ENCODE data around the gene PLD3.
A peak's percentile ranks its signal among the peaks of the same experiment; 100 is the strongest.

Gene PLD3

DNA sequence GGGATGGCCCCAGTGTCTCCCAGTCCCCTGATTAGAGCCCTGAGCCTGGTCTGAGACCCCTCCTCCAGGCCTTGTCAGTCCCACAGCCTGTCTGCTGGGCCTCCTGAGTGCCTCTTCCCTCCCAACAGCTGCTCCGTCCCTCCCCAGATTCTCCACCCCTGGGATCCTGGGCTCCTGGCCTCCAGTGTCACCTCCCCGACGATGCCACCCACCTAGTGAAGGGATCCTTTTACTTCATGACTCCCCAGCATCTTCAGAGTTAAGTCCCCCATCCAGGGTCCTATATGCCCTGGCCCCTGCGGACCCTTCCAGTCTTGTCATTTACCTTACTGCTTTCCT lies 69.1 kb downstream of the PLD3 start:
- ChIA-PET POLR2A (interaction anchor here (0.6 kb wide), 1 partner anchor 21 kb away, joined by 3 read pairs; no protein-coding TSS in a partner anchor), CTCF (interaction anchor here (1.2 kb wide), 1 partner anchor 46 kb away, joined by 3 read pairs; no protein-coding TSS in a partner anchor)
- DNase-seq (ENCODE audit: extremely low spot score), result no peak
- TF ChIP-seq L3MBTL2 (conservative IDR thresholded peaks at IDR 0.05) (no peak), LEF1 (IDR thresholded peaks at IDR 0.05; ENCODE audit: borderline replicate concordance) (no peak), NFRKB (IDR thresholded peaks at IDR 0.05) (no peak), SUZ12 (IDR thresholded peaks at IDR 0.05) (no peak)

GRCh38 chr19:40418040-40418439 lies 69.5 kb downstream of the PLD3 start:
- CTCF ChIA-PET, result interaction anchor here (1.2 kb wide), 1 partner anchor 46 kb away, joined by 3 read pairs; no protein-coding TSS in a partner anchor

GRCh38 chr19:40419066-40419612 lies 70.6 kb downstream of the PLD3 start:
- ChIA-PET POLR2A (interaction anchor here (0.8 to 1.1 kb wide), 2 partner anchors 16 to 24 kb away, joined by 3 to 4 read pairs; no protein-coding TSS in a partner anchor), CTCF (interaction anchor here (2.0 kb wide), 1 partner anchor 8 kb away, joined by 6 read pairs; no protein-coding TSS in a partner anchor)
- no peak for TF ChIP-seq BHLHE40 (IDR thresholded peaks at IDR 0.05; ENCODE audit: borderline replicate concordance)
- no peak for TF ChIP-seq NFRKB (IDR thresholded peaks at IDR 0.05)
- no peak for DNase-seq (ENCODE audit: extremely low spot score)

More at GRCh38 chr19:40418040-40418439, 69.5 kb downstream of the PLD3 start:
- no peak for DNase-seq (ENCODE audit: extremely low spot score)
- POLR2A ChIA-PET, result no interaction called here
- TF ChIP-seq HDGF (IDR thresholded peaks at IDR 0.05; ENCODE audit: borderline replicate concordance) (no peak), CTBP1 (IDR thresholded peaks at IDR 0.05; ENCODE audit: borderline replicate concordance) (no peak), FOXK2 (IDR thresholded peaks at IDR 0.05) (no peak), ARNT (IDR thresholded peaks at IDR 0.05) (no peak)

DNA sequence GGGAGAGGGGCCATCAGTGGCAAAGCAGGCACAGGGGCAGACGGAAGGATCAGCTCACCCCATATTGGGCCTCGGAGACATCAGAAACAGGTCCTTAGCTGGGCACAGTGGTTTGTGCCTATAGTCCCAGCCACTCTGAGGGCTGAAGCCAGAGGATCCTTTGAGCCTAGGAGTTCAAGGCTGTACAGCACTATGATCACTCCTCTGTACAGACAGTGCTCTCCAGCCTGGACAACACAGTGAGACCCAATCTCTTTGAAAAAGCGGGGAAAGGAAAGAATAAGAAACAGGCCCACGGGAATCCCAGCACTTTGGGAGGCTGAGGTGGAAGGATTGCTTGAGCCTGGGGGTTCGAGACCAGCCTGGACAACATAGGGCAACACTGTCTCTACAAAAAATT lies 71.3 kb downstream of the PLD3 start:
- no peak for TF ChIP-seq FOXA1 (IDR thresholded peaks at IDR 0.05)
- TF ChIP-seq ARNT (IDR thresholded peaks at IDR 0.05), result no peak
- no peak for TF ChIP-seq SUZ12 (IDR thresholded peaks at IDR 0.05)
- no peak for TF ChIP-seq BHLHE40 (IDR thresholded peaks at IDR 0.05; ENCODE audit: borderline replicate concordance)
- TF ChIP-seq PKNOX1 (IDR thresholded peaks at IDR 0.05), result no peak
- TF ChIP-seq LEF1 (IDR thresholded peaks at IDR 0.05; ENCODE audit: borderline replicate concordance), result no peak
- no peak for TF ChIP-seq ZNF384 (IDR thresholded peaks at IDR 0.05)
- TF ChIP-seq ELF4 (IDR thresholded peaks at IDR 0.05), result no peak
- no peak for TF ChIP-seq TARDBP (IDR thresholded peaks at IDR 0.05)
- no peak for TF ChIP-seq SP1 (IDR thresholded peaks at IDR 0.05)
- TF ChIP-seq HDGF (IDR thresholded peaks at IDR 0.05; ENCODE audit: borderline replicate concordance), result no peak
- TF ChIP-seq L3MBTL2 (conservative IDR thresholded peaks at IDR 0.05), result no peak
- TF ChIP-seq CTBP1 (IDR thresholded peaks at IDR 0.05; ENCODE audit: borderline replicate concordance), result no peak
- no peak for TF ChIP-seq NFRKB (IDR thresholded peaks at IDR 0.05)
- no peak for TF ChIP-seq FOXM1 (IDR thresholded peaks at IDR 0.05; ENCODE audit: borderline replicate concordance)
- no peak for TF ChIP-seq FOXK2 (IDR thresholded peaks at IDR 0.05)
- POLR2A ChIA-PET, result interaction anchor here (1.1 to 2.0 kb wide), 5 partner anchors 8 to 23 kb away, joined by 3 to 57 read pairs (median 17); partner anchors contain the start of gene SERTAD3
- DNase-seq (ENCODE audit: extremely low spot score), result no peak
- CTCF ChIA-PET, result interaction anchor here (2.0 kb wide), 1 partner anchor 9 kb away, joined by 6 read pairs; no protein-coding TSS in a partner anchor

- ChIA-PET POLR2A (interaction anchor here (0.6 to 2.0 kb wide), 15 partner anchors 9 to 238 kb away, joined by 3 to 57 read pairs (median 6); partner anchors contain the start of genes BLVRB, C19orf47, MAP3K10 and PLD3), CTCF (interaction anchor here (0.7 to 2.0 kb wide), 5 partner anchors 9 to 25 kb away, joined by 3 to 6 read pairs (median 4); no protein-coding TSS in a partner anchor)
- no peak for DNase-seq (ENCODE audit: extremely low spot score)
- TF ChIP-seq L3MBTL2 (conservative IDR thresholded peaks at IDR 0.05), result no peak
- no peak for TF ChIP-seq BHLHE40 (IDR thresholded peaks at IDR 0.05; ENCODE audit: borderline replicate concordance)
- TF ChIP-seq SP1 (IDR thresholded peaks at IDR 0.05), result no peak
- TF ChIP-seq NFRKB (IDR thresholded peaks at IDR 0.05), result no peak
- no peak for TF ChIP-seq FOXM1 (IDR thresholded peaks at IDR 0.05; ENCODE audit: borderline replicate concordance)
- no peak for TF ChIP-seq HDGF (IDR thresholded peaks at IDR 0.05; ENCODE audit: borderline replicate concordance)
- TF ChIP-seq ELF4 (IDR thresholded peaks at IDR 0.05), result no peak
Measured at GRCh38 chr19:40420451-40420765, 71.9 kb downstream of the PLD3 start.

DNA sequence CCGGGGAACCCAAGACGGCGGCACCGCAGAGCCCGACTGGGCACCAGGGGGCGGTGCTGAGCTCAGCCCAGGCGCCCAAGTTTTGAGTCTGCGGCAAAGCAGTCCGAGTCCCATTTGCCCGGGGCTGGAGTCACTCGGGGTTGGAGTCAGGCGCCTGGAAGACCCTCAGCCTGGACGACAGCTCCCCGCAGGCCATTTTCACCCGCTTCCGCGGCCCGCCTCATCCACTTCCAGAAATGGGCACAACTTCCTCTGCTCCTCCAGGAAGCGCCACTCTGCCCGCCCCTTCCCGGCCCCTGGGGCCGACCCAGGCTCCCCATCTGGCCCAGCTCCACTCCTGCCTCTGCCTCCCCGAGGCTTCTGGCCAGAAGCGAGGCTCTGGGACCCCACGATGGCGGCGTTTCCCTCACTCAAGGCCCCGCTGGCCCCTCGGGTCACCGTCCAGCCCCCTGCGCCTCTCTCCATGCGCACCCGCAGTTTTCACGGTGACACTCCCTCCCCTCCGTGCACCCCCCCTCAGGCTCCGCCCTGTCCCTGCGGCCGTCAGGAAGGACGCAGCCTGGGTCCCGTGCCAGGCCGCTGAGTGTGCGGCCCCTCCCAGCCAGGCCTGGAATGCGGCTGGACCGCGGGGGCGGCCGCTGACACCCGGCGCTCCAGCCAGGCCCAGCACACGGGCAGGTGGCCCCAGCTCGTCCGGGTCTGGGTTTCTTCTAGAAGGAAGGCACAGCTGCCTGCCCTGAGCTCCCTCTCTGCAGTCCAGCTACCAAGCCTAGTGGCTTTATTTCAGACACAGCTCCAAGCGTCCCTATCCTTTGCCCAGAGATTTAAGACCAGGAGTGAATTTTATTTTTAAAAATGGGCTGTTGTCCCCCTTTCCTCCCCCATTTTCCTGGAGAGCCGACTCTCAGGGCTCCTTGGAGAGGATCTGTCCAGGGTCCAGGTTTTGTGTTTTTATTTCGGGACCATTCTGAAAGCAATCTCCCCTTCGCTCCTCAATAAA lies 72.6 kb downstream of the PLD3 start:
- no peak for TF ChIP-seq CTBP1 (IDR thresholded peaks at IDR 0.05; ENCODE audit: borderline replicate concordance)
- no peak for TF ChIP-seq LEF1 (IDR thresholded peaks at IDR 0.05; ENCODE audit: borderline replicate concordance)
- TF ChIP-seq HDGF (IDR thresholded peaks at IDR 0.05; ENCODE audit: borderline replicate concordance), result no peak
- TF ChIP-seq TARDBP (IDR thresholded peaks at IDR 0.05), result no peak
- peak; percentile 20 for TF ChIP-seq L3MBTL2 (conservative IDR thresholded peaks at IDR 0.05)
- no peak for TF ChIP-seq ELF4 (IDR thresholded peaks at IDR 0.05)
- no peak for TF ChIP-seq NFRKB (IDR thresholded peaks at IDR 0.05)
- TF ChIP-seq PKNOX1 (IDR thresholded peaks at IDR 0.05), result 0 out of 2 replicates have a peak, but pooled peaks have one; percentile 6
- TF ChIP-seq SUZ12 (IDR thresholded peaks at IDR 0.05), result no peak
- TF ChIP-seq BHLHE40 (IDR thresholded peaks at IDR 0.05; ENCODE audit: borderline replicate concordance), result no peak
- no peak for TF ChIP-seq SP1 (IDR thresholded peaks at IDR 0.05)
- POLR2A ChIA-PET, result interaction anchor here (0.6 to 2.0 kb wide), 15 partner anchors 10 to 238 kb away, joined by 3 to 57 read pairs (median 6); partner anchors contain the start of genes BLVRB, C19orf47, MAP3K10 and PLD3
- CTCF ChIA-PET, result interaction anchor here (0.7 to 2.0 kb wide), 6 partner anchors 10 to 67 kb away, joined by 3 to 6 read pairs (median 4); no protein-coding TSS in a partner anchor
- peak; percentile 77 for DNase-seq (ENCODE audit: extremely low spot score)
